ENCODE data around the gene DNAJC30. TPM values are rescaled to one million over a fixed set of nuclear protein-coding genes. Genes with fewer than 3 reads are reported as not detected.

DNAJC30 gene
- total RNA-seq, 1 experiment from 2014 or later = 15.9 TPM

- ChIA-PET POLR2A (interaction anchor here (0.6 kb wide), 1 partner anchor 93 kb away, joined by 3 read pairs; the partner anchor contains the start of gene TBL2), CTCF (interaction anchor here (1.4 kb wide), 1 partner anchor 64 kb away, joined by 7 read pairs; no protein-coding TSS in a partner anchor)
- Mint-ChIP-seq H3K4me1 (ENCODE audit: low read depth, unreplicated experiment) (peaks cover 4% of the 10 kb centered on the region), H3K27ac (ENCODE audit: unreplicated experiment) (no peak overlapping the region), H3K4me3 (ENCODE audit: unreplicated experiment) (no peak overlapping the region), H3K9me3 (ENCODE audit: unreplicated experiment) (no peaks in the 10 kb centered on the region), H3K27me3 (ENCODE audit: insufficient read depth, unreplicated experiment) (no peaks in the 10 kb centered on the region), H3K36me3 (ENCODE audit: insufficient read depth, unreplicated experiment) (peaks cover 11% of the 10 kb centered on the region)
- no peak for TF ChIP-seq CTCF (IDR thresholded peaks at IDR 0.05; ENCODE audit: insufficient read depth in 1 of 2, low read depth in 1 of 2, low read length in 1 of 2, severe bottlenecking in 1 of 2, unreplicated experiment in 1 of 2)
- no TSS peak for BruUV-seq (replicated peaks)
- no peak for DNase-seq
- Histone ChIP-seq H3K4me1 (peaks cover 3% of the 10 kb centered on the region; the same call in 1 of the 2 replicates), H3K27me3 (replicated peaks; ENCODE audit: control insufficient read depth, insufficient read depth, low read length) (no peaks in the 10 kb centered on the region), H3K4me3 (ENCODE audit: low read depth, low read length) (no peak overlapping the region), H3K36me3 (ENCODE audit: control insufficient read depth, insufficient read depth, low read length) (no peaks in the 10 kb centered on the region), H3K9me3 (no peaks in the 10 kb centered on the region)
- intact Hi-C loops (cut with micrococcal nuclease; ENCODE audit: unreplicated experiment) = no loop called here
Observed at GRCh38 chr7:73671322-73671661, 12.0 kb downstream of the DNAJC30 start.

- intact Hi-C loops (cut with micrococcal nuclease; ENCODE audit: unreplicated experiment) = loop anchor here (2.0 to 5.0 kb wide), 2 partner anchors 55 to 148 kb away; partner anchors contain the start of gene BAZ1B
- ChIA-PET POLR2A (interaction anchor here (0.6 kb wide), 1 partner anchor 28 kb away, joined by 4 read pairs; no protein-coding TSS in a partner anchor), CTCF (interaction anchor here (1.2 to 1.4 kb wide), 2 partner anchors 63 kb away, joined by 6 to 7 read pairs; no protein-coding TSS in a partner anchor)
- no peak for TF ChIP-seq CTCF (IDR thresholded peaks at IDR 0.05; ENCODE audit: insufficient read depth in 1 of 2, low read depth in 1 of 2, low read length in 1 of 2, severe bottlenecking in 1 of 2, unreplicated experiment in 1 of 2)
- H3K4me1 Mint-ChIP-seq (ENCODE audit: low read depth, unreplicated experiment) = peaks cover 4% of the 10 kb centered on the region
- H3K27ac Mint-ChIP-seq (ENCODE audit: unreplicated experiment) = no peak overlapping the region
- peaks cover 6% of the 10 kb centered on the region for H3K36me3 Mint-ChIP-seq (ENCODE audit: insufficient read depth, unreplicated experiment)
- Histone ChIP-seq H3K4me1 (peaks cover 8% of the 10 kb centered on the region), H3K9me3 (no peaks in the 10 kb centered on the region), H3K27me3 (replicated peaks; ENCODE audit: control insufficient read depth, insufficient read depth, low read length) (no peaks in the 10 kb centered on the region), H3K4me3 (ENCODE audit: low read depth, low read length) (no peak overlapping the region), H3K36me3 (ENCODE audit: control insufficient read depth, insufficient read depth, low read length) (no peaks in the 10 kb centered on the region)
- H3K27me3 Mint-ChIP-seq (ENCODE audit: insufficient read depth, unreplicated experiment) = no peaks in the 10 kb centered on the region
- no TSS peak for BruUV-seq (replicated peaks)
- H3K9me3 Mint-ChIP-seq (ENCODE audit: unreplicated experiment) = no peaks in the 10 kb centered on the region
- H3K4me3 Mint-ChIP-seq (ENCODE audit: unreplicated experiment) = no peak overlapping the region
- no peak for DNase-seq
Observed at GRCh38 chr7:73669858-73670385, 13.3 kb downstream of the DNAJC30 start.

- BruUV-seq (replicated peaks) = no TSS peak
- H3K4me3 Mint-ChIP-seq (ENCODE audit: unreplicated experiment) = no peak overlapping the region
- DNase-seq = no peak
- ChIA-PET POLR2A (no interaction called here), CTCF (interaction anchor here (0.8 to 1.2 kb wide), 2 partner anchors 56 to 63 kb away, joined by 3 to 6 read pairs; no protein-coding TSS in a partner anchor)
- no peak for TF ChIP-seq CTCF (IDR thresholded peaks at IDR 0.05; ENCODE audit: insufficient read depth in 1 of 2, low read depth in 1 of 2, low read length in 1 of 2, severe bottlenecking in 1 of 2, unreplicated experiment in 1 of 2)
- intact Hi-C loops (cut with micrococcal nuclease; ENCODE audit: unreplicated experiment) = loop anchor here (2.0 to 5.0 kb wide), 2 partner anchors 56 to 147 kb away; partner anchors contain the start of gene BAZ1B
- H3K4me1 ChIP-seq = peaks cover 14% of the 10 kb centered on the region
- no peaks in the 10 kb centered on the region for H3K9me3 ChIP-seq
- no peaks in the 10 kb centered on the region for H3K27me3 ChIP-seq (replicated peaks; ENCODE audit: control insufficient read depth, insufficient read depth, low read length)
- H3K27me3 Mint-ChIP-seq (ENCODE audit: insufficient read depth, unreplicated experiment) = no peaks in the 10 kb centered on the region
- no peaks in the 10 kb centered on the region for H3K36me3 ChIP-seq (ENCODE audit: control insufficient read depth, insufficient read depth, low read length)
- peaks cover 6% of the 10 kb centered on the region for H3K36me3 Mint-ChIP-seq (ENCODE audit: insufficient read depth, unreplicated experiment)
- H3K9me3 Mint-ChIP-seq (ENCODE audit: unreplicated experiment) = no peaks in the 10 kb centered on the region
- H3K27ac Mint-ChIP-seq (ENCODE audit: unreplicated experiment) = no peak overlapping the region
- H3K4me1 Mint-ChIP-seq (ENCODE audit: low read depth, unreplicated experiment) = peaks cover 4% of the 10 kb centered on the region
- no peak overlapping the region for H3K4me3 ChIP-seq (ENCODE audit: low read depth, low read length)
Observed at GRCh38 chr7:73669288-73669701, 14.0 kb downstream of the DNAJC30 start.
